ENCODE measurements around the gene CACNA1B. TPM values are rescaled to one million over a fixed set of nuclear protein-coding genes. Genes with fewer than 3 reads are reported as not detected.

Gene CACNA1B
- total and polyA plus RNA-seq, 2 of the 4 experiments (the other 2 are of a cell fraction): 0.02 TPM; not detected in 1

GRCh38 chr9:138028596-138028995, 151.0 kb downstream of the CACNA1B start:
- no TSS peak for BruUV-seq (replicated peaks)
- Histone ChIP-seq H3K9me3 (ENCODE audit: control insufficient read depth, insufficient read depth, low read length) (no peaks in the 10 kb centered on the region; the same call in 1 of the 2 replicates), H3K4me3 (ENCODE audit: insufficient read depth, low read depth, low read length) (no peak overlapping the region), H2AK5ac (ENCODE audit: low read depth, low read length) (no peak overlapping the region), H3K23ac (ENCODE audit: low read depth, low read length) (no peak overlapping the region), H3K36me3 (ENCODE audit: control insufficient read depth, insufficient read depth, low read length) (no peaks in the 10 kb centered on the region), H4K20me1 (ENCODE audit: insufficient read depth, low read length) (no peaks in the 10 kb centered on the region), H3K9me1 (ENCODE audit: insufficient read depth, low read length) (no peaks in the 10 kb centered on the region), H2AFZ (replicated peaks; ENCODE audit: low read length, poor library complexity) (no peak overlapping the region), H3K4ac (ENCODE audit: low read depth, low read length) (no peak overlapping the region), H3K9ac (ENCODE audit: low read depth, low read length) (no peak overlapping the region), H3K4me1 (ENCODE audit: control insufficient read depth, insufficient read depth, low read length) (no peaks in the 10 kb centered on the region), H4K91ac (ENCODE audit: insufficient read depth, low read depth, low read length) (no peak overlapping the region), H3K18ac (ENCODE audit: low read depth, low read length) (no peak overlapping the region), H2BK5ac (ENCODE audit: low read depth, low read length, poor library complexity, severe bottlenecking) (no peak overlapping the region), H3K4me2 (ENCODE audit: low read depth, low read length) (no peak overlapping the region), H4K5ac (ENCODE audit: low read depth, low read length) (no peak overlapping the region), H3K14ac (replicated peaks; ENCODE audit: low read depth, low read length) (no peak overlapping the region), H2BK120ac (ENCODE audit: low read depth, low read length) (no peak overlapping the region), H2AK9ac (replicated peaks; ENCODE audit: low read depth, low read length, poor library complexity) (no peak overlapping the region), H3K27me3 (ENCODE audit: control insufficient read depth, insufficient read depth, low read length) (peaks cover 2% of the 10 kb centered on the region; the same call in 1 of the 2 replicates), H2BK15ac (ENCODE audit: low read depth, low read length) (no peak overlapping the region), H4K8ac (ENCODE audit: low read depth in 2 of 2, low read length in 2 of 2) (no peak overlapping the region), H3K79me1 (ENCODE audit: low read depth in 1 of 2, low read length in 2 of 2) (no peaks in the 10 kb centered on the region), H3K27ac (ENCODE audit: insufficient read depth, low read length) (no peak overlapping the region), H2BK20ac (ENCODE audit: low read depth, low read length) (no peak overlapping the region), H3K56ac (ENCODE audit: extremely low read depth, insufficient read depth, low read length) (no peak overlapping the region)
- TF ChIP-seq ELK1 (IDR thresholded peaks at IDR 0.05; ENCODE audit: borderline replicate concordance, low read depth, low read length): no peak
- intact Hi-C loops (cut with micrococcal nuclease) (no loop called here), in situ Hi-C loops (cut with MboI; ENCODE audit: low sequenced_read_pairs) (no loop called here), dilution Hi-C loops (cut with HindIII; ENCODE audit: low sequenced_read_pairs, unreplicated experiment) (no loop called here)
- no CpG with 5 or more reads among the region's 1 CpG for WGBS, 2 experiments (ENCODE audit: extremely low coverage in 2 of 2, insufficient read length in 1 of 2)
- ATAC-seq (ENCODE audit: low read depth) (no peak), DNase-seq (no peak)
- POLR2A ChIA-PET (ENCODE audit: unreplicated experiment): no interaction called here
- CTCF ChIA-PET: no interaction called here

Data from IMR-90 (cell line).